DMS 273 (cell line): ENCODE results near the gene ELOA.
A peak's percentile ranks its signal among the peaks of the same experiment; 100 is the strongest.
"Not testable (repeated sequence)": the region's sequence is repeated elsewhere in the genome, so short reads cannot be mapped to it uniquely, and the experiment has no call there.

ENCODE experiments used
- DNase-seq: peaks from one replicate; lab custom pipeline; 2025; ENCODE audit not compliant: unreplicated experiment; lab: John Stamatoyannopoulos, UW

ELOA gene

DNA sequence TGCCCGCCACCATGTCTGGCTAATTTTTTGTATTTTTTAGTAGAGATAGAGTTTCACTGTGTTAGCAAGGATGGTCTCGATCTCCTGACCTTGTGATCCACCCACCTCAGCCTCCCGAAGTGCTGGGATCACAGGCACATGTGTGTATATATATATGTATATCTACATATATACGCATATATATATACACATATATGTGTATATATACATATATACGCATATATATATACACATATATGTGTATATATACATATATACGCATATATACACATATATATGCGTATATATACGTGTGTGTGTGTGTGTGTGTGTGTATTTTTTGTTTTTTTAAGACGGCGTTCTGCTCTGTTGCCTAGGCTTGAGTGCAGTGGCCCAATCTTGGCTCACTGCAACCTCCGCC lies 39.9 kb downstream of the ELOA start:
- DNase-seq = not testable (repeated sequence)

DNA sequence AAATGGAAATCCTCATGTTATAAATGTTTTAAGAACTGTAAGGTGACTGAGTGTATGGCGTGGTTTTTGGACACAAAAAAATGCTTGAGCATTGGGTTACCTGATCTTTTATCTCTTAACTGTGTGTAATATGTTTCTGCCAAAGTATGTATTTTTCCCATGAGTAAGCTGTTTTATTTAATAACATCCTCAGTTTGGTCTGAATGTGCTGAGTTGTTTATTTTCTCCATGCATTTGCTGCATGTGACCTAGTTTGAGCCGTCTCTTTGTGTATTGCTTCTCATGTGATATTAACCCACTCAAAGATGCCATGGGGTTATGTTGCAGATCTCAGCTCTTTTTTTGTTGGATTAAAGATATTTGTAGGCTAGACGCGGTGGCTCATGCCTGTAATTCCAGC lies 41.6 kb downstream of the ELOA start:
- DNase-seq = no peak

DNA sequence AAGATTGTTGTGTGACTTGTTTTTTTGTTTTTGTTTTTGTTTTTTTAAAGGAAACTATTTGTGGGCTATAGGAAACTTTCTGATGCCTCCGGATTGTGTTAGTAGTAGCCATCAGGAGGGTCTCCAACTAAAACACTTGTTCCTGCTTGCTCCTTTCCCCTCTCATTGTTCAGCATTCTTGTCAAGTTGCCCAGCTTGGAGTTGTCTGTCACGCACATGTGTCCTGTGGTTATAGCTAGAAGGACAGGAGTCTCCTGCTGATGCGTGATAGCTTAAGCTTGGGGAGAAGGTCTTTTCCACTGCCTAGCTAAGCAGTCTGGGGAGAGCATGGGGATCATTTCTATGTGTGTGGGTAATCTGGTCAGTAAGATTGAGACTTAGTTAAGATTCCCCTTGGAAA lies 44.4 kb downstream of the ELOA start:
- no peak for DNase-seq

DNA sequence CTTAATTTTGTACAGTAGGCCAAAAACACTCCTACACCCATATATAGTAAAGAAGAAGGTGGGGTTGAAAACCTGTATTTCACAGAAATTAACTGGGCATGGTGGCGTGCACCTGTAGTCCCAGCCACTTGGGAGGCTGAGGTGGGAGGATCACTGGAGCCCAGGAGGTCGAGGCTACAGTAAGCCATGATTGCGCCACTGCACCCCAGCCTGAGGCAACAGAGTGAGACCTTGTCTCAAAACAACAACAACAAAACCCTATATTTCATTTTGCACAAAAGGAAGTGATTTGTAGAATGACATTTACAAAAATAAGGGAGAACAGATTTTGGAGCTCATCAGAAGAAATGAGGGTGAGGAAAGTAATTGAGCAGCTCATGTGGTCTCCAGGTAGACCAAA lies 45.4 kb downstream of the ELOA start:
- no peak for DNase-seq

DNA sequence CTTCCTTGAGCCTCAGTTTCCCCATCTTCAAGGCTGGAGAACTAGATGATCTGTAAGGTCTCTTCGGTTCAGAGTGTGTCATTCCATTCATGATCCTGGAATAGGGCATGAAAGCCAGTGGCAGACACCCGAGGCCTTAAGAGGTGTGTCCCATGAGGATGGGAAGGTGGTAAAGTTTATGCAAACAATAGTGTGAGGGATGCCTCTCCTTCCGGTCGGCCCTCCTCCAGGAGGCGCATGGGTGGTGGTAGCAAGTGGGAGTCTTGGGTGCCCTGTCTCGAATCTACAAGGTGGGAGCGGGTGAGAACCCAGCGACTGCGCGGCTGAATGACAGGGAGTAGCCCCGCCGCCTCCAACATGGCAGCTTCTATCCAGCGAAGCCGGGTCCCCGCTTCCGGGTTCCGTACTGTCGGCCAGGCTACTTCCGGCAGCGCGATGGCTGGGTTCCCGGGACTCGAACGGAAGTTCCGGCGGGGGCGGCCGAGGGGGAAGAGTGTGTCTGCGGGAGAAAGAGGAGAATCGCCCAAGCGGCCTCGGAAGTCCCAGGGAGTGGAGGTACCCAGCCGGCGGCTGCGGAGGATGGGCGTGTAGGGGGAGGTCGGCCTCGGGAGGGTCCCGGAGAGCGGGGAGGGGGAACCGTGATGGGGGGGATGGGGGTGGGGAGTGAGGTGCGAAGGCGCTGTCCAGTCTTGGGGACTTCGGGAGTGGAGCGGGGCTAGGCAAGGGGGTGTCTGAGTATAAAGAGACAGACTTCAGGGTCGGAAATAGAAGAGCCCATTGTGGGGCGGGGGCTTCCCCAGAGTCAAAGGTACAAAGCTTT lies 47.6 kb downstream of the ELOA start, which contains the start of gene LYPLA2:
LYPLA2 (plus strand) TSS at position 450 of the 820 bp plus-strand sequence. CDS start 1,538 bp downstream, outside the sequence.
- peak; percentile 96 for DNase-seq

DNA sequence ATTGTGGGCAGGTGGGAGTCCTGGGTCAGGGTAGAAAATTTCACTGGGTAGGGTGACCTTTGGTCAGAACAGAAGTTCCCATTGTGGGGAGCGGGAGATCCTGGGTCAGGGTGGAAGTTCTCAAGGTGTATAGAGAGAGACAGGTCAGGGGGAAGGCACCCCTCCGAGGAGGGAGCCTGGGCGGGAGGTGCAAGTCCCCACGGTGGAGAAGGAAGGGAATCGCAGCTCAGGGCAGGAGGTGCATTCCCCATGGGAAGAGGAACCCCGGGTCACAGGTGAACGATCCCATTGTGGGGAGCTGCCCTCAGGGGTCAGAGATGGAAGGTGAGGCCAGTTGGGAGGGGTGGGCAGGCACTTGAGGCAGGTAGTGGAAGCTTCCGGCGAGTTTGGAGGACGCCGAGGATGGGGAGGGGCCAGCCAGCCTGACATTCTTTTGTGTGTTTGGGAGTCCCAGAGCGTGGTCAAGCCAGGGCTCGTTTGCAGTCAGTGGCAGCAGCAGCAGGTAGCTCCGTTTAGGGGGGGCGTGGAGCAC lies 48.3 kb downstream of the ELOA start:
- peak; percentile 59 for DNase-seq

DNA sequence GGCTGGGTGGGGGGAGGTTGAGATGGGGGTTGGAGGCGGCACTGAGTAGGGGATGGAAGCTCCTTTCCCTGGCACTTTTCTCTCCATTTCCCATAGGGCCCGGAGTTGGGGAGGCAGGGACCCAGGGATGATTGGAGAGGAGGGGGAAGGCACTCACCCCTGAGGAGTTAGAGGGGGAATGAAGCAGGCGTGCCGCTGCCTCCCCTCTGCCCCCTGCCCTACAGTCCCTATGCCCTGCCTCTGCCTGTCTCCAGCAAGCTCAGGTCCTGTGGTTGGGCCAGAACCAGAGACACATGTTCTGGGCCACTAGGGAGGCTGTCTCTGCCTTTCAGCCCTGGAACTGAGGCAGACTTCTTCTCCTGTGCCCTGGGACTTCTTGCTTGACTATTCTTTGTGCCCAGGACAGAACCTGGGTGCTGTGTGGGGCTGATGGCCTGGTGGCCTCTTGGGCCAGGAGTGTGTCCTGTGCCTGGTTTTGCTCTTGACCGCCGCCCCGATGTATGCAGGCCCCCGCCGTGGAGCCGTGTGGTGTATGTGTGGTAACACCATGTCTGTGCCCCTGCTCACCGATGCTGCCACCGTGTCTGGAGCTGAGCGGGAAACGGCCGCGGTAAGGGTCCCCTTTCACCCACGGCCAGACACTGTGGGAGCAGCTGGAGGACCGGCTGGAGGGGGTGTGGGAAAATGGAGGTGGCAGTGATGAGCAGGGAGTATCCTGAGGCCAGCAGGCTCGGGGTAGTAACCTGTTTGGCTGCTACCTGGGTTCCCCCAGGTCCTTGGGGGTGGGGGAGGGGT lies 49.1 kb downstream of the ELOA start:
- no peak for DNase-seq

DNA sequence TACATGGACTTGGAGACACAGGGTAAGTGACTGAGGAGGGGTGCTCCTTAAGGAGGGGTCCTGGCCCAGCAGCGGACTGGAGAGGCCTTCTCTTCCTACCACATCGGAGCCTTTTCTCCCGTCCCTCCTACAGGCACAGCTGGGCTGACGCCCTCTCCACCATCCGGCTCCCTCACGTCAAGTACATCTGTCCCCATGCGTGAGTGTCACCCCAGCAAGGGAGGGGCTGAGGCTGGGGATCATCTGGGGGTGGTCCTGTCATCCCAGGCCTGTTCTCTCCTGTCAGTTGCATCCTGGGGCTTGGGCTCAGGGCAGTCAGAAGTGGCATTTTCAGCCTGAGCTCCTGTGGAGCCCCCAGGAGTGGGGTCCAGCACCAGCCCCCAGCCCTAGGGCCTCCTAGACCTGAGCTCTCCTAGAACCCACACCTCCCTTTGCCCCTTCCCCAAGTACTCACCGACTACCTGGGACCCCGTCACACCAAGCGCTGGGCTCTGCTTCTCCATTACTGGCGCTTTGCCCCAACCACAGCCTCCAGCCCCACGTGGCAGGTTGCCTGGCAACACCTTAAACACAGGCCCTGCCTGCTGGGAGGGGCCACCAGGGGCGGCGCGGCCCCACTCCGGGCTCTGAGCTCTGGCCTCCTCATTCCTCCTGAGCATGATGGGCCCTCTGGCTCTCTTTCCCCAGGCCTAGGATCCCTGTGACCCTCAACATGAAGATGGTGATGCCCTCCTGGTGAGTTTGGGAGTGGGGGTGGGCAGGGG lies 49.9 kb downstream of the ELOA start:
- DNase-seq = peak; percentile 90

DNA sequence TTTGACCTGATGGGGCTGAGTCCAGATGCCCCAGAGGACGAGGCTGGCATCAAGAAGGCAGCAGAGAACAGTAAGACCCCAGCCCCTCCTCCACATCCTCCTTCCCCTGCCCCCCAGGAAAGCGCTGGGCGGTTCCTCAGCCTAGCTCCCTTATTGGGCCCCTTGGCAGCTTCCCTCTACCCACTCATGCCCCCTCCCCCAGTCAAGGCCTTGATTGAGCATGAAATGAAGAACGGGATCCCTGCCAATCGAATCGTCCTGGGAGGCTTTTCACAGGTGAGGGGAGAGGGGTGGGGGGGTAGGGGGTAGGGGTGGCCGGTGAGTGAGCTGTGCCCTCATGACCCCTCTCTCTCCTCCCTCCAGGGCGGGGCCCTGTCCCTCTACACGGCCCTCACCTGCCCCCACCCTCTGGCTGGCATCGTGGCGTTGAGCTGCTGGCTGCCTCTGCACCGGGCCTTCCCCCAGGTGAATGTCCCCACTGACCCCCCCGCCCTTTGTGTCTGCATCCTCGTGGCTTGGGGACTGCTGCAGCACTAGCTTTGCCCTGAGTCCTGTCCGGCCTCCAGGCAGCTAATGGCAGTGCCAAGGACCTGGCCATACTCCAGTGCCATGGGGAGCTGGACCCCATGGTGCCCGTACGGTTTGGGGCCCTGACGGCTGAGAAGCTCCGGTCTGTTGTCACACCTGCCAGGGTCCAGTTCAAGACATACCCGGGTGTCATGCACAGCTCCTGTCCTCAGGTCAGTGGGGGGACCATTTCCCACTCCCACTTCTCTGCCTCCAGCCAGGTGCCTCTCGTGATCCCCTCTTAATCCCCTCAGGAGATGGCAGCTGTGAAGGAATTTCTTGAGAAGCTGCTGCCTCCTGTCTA lies 50.8 kb downstream of the ELOA start:
- no peak for DNase-seq

DNA sequence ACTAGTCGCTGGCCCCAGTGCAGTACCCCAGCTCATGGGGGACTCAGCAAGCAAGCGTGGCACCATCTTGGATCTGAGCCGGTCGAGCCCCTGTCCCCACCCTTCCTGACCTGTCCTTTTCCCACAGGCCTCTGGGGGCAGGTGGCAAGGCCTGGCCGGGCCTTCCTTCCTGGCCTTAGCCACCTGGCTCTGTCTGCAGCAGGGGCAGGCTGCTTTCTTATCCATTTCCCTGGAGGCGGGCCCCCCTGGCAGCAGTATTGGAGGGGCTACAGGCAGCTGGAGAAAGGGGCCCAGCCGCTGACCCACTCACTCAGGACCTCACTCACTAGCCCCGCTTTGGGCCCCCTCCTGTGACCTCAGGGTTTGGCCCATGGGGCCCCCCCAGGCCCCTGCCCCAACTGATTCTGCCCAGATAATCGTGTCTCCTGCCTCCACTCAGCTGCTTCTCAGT lies 51.5 kb downstream of the ELOA start:
- not testable (repeated sequence) for DNase-seq

DNA sequence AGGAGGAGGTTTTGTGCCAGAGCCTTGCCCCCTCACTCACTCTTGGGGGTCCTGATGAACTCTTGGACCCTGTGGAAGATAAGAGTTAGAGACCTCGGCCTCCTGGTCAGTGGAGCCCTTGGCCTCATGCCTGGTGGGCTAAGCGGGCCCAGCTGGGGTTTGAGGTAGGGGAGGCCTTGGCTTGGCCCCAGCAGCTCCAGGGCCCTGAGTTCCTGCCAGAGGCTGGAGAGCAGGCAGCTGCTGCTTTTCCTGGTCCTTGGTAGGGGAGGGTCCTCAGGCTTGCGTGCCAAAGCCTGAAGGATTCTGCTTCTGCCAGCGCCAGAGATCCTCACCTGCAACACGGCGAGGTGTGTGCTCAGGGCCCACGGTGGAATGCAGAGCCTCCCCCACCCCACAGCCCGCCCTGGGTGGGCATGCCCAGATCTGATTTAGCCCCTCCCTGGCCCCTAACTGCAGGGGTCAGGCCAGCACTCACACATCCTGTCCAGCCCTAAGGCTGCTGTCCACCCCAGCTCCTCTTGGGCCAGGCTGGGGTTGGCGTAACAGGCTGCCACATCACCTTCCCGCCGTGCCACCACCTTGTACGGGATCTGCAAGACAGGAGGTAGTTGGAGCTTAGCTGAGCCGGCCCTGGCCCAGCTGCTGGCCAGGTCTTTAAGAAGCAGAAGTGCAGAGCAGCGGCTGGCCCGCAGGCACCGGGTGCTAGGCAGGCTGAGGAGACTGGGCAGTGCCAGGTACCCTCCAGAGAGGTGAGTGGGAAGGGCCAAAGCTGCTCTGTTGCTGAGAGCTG lies 52.6 kb downstream of the ELOA start:
- DNase-seq = no peak

DNA sequence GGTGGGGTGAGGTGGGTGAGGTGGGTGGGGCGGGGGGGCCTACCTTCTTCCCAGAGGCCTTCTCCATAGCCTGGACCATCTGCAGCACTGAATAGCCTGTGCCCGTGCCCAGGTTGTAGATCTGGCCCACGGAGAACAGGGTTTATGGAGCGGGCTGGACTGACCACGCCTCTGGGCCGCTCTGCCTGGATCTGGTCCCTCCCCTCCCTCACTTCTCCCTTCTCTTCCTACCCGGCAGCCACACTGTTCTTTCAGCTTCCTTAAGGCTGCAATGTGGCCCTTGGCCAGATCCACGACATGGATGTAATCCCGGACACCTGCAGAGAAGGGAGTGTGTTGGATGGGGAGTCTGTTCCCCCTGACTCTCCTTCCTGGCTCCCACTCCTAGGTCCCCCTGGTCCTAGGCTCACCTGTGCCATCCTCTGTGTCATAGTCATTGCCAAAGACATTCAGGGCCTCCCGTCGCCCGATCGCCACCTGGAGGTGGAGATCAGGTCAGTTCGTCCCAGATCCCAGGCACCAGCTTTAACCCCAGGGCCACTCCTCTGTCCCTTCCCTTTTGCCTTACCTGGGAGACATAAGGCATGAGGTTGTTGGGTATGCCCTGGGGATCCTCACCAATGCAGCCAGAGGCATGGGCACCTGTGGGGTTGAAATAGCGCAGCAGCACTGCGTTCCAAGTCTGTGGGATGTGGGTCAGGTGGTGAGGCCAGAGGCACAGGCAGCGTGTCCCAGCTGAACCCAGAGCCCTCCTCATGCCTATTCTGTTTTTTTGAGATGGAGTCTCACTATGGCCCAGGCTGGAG lies 53.4 kb downstream of the ELOA start:
- no peak for DNase-seq

DNA sequence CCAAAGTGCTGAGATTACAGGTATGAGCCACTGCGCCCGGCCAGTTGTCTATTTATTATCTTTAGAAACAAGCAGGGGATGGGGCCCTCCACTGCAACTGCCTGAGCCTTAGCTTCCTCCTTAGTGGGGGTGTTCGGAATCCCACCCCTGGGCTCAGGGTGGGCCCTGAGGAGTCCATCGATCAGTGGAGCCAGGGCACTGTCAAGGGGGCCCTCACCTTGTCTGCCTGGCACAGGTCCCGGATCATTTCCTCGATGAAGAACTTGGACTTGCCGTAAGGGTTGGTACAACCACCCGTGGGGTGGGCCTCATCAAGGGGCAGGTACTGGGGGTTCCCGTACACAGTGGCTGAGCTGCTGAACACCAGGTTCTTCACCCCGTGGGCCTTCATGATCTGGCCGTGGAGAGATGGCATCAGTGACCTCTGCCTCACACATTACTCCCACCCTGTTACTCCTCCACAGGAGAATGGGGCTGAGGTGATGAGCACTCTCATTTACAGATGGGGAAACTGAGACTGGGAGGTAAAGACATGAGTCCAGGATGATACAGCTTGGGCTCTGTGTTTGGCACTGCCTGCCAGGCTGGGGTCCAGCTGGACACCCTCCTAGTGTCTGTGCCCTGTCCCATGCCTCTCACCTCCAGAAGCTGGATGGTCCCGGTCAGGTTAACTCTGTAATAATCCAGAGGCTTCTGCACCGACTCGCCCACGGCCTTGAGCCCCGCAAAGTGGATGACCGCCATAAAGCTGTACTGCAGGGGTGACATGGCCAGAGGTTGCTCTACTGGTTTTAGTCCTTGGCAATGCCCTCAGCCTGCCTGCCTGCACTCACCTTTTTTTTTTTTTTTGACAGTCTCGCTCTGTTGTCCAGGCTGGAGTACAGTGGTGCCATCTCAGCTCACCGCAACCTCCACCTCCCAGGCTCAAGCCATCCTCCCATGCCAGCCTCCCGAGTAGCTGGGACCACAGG lies 54.5 kb downstream of the ELOA start:
- no peak for DNase-seq

DNA sequence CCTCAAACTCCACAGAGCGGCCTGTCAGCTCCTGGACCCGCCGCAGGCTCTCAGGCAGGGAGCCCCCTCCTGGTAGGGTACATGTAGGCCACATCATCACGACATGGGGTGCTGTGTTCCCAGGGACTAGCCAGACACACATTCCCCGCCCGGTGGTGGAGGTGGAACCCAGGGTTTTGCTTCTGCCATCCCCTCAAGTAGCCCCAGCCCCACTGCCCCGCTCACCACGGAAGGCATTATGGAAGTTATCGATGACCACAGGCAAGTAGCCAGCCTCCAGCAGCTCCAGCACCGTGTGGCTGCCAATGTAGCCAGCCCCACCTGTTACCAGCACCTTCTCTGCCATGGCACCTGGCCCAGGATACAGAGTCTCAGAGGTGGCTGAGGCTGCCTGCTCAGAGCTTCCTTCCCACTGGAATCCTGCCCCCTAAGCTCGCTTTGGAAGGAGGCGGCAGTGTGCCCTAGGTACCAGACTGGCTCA lies 55.4 kb downstream of the ELOA start:
- no peak for DNase-seq

DNA sequence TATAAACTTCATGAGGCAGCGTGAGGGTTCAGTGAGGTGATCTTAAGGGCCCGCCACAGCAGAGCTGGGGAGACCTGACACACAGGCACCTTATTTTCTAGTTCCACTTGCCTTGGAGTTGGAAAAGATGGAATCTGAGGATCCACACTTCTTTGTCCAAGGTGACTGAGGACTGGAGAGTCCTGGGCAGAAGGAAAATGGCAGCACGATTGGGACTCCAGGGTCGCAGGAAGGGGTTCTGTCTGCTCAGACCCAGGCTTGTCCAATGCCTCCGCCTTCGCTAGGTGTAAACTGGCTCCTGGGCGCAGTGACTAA lies 55.9 kb downstream of the ELOA start:
- DNase-seq = no peak

DNA sequence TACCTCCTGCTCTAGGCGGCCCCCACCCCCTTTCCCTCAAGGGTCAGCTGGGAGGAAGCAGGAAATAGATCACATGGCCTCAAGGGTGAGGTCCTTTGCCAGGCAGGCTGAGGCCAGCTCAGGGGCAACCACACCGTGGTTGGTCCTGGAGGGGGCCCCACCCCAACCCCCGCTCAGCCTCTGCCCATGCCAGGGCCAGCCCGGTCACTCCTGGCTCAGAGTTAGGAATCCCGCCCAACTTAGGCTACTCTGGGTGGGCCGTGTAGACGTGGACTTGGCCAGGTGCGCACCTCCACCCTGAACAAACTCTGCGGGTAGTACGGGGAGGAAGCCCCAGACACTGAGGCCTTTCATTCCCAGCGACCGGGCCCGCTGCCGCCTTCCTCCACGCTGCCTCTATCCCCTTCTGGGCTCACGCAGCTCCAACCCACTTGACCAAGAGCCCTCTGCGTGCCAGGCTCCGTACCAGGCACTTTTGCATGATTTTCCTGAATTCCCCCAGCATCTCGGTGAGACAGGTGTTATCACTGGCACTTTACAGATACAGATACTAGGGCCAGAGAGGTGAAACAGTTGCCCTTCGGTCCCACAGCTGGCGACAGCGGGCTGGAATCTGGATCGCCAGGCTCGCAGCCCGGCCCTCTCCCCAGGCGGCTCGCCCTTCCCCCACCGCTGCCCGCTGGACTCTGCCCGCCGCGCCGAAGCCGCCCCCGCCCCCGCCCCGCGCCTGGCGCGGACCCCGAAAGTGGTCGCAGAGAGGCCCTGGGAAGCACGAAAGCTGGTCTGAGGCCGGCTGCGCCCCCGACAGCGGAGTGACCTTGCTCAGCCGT lies 56.5 kb downstream of the ELOA start:
- peak; percentile 37 for DNase-seq
